Measurements from ENCODE around the gene AGXT. TPM values are rescaled to one million over a fixed set of nuclear protein-coding genes. Genes with fewer than 3 reads are reported as not detected.

Gene AGXT
- total RNA-seq, 1 experiment from 2014 or later: 0.36 TPM

DNA sequence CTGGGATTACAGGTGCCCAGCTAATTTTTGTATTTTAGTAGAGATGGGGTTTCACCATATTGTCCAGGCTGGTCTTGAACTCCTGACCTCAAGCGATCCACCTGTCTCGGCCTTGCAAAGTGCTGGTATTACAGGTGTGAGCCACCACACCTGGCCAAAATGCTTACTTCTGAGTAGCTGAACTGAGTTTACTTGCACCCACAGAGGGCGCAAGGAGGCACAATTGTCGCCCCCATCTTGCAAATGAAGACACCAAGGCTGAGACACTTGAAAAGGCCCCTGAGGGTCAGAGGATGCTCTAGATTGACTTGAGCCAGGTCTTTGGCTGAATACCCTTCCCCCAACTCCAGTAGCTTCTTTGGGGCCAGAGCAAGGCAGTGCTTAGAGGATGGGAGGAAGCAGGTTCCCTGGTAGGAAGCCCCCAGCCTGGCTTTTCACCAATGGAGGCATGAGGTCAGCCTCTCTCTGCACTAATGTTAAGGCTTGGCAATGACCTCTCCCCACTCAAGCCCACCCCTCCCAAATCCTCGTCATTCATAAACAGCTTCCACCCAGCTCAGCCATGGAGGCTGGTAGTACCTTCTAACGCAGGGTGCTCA, 34.1 kb upstream of the AGXT start:
- in situ Hi-C loops (cut with HindIII; ENCODE audit: low pct_unique_long_range_greater_than_20kb, low sequenced_read_pairs): no loop called here
- no TSS peak for BruUV-seq (replicated peaks)
- ChIA-PET POLR2A (no interaction called here), CTCF (no interaction called here)
- no peak for ATAC-seq
- H3K4me1 ChIP-seq (ENCODE audit: control insufficient read depth, insufficient read depth, low read length): peaks cover 6% of the 10 kb centered on the region
- intact Hi-C loops (cut with micrococcal nuclease; ENCODE audit: unreplicated experiment): no loop called here
- no peak for DNase-seq (ENCODE audit: low read depth, low spot score)
- H3K9me3 ChIP-seq (ENCODE audit: control insufficient read depth, insufficient read depth, low read depth, low read length): no peaks in the 10 kb centered on the region
- H3K27me3 ChIP-seq (ENCODE audit: control insufficient read depth, insufficient read depth, low read length): peaks cover under 1% of the 10 kb centered on the region; the same call in 1 of the 2 replicates
- H3K36me3 ChIP-seq (ENCODE audit: control insufficient read depth, insufficient read depth, low read length): no peaks in the 10 kb centered on the region
- H3K4me3 ChIP-seq (ENCODE audit: low read depth in 2 of 2, low read length in 2 of 2): no peak overlapping the region
- TF ChIP-seq, protein P1, sequence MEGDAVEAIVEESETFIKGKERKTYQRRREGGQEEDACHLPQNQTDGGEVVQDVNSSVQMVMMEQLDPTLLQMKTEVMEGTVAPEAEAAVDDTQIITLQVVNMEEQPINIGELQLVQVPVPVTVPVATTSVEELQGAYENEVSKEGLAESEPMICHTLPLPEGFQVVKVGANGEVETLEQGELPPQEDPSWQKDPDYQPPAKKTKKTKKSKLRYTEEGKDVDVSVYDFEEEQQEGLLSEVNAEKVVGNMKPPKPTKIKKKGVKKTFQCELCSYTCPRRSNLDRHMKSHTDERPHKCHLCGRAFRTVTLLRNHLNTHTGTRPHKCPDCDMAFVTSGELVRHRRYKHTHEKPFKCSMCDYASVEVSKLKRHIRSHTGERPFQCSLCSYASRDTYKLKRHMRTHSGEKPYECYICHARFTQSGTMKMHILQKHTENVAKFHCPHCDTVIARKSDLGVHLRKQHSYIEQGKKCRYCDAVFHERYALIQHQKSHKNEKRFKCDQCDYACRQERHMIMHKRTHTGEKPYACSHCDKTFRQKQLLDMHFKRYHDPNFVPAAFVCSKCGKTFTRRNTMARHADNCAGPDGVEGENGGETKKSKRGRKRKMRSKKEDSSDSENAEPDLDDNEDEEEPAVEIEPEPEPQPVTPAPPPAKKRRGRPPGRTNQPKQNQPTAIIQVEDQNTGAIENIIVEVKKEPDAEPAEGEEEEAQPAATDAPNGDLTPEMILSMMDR (IDR thresholded peaks at IDR 0.05): no peak; the same call in 1 of the 2 replicates
- TF ChIP-seq TCF7L2 (IDR thresholded peaks at IDR 0.05; ENCODE audit: low read depth, low read length) (no peak), POLR2AphosphoS5 (IDR thresholded peaks at IDR 0.05; ENCODE audit: low read depth, low read length) (no peak), SIN3A (IDR thresholded peaks at IDR 0.05; ENCODE audit: borderline replicate concordance, insufficient read depth, low read depth, low read length) (no peak)
- TF ChIP-seq, protein P2, sequence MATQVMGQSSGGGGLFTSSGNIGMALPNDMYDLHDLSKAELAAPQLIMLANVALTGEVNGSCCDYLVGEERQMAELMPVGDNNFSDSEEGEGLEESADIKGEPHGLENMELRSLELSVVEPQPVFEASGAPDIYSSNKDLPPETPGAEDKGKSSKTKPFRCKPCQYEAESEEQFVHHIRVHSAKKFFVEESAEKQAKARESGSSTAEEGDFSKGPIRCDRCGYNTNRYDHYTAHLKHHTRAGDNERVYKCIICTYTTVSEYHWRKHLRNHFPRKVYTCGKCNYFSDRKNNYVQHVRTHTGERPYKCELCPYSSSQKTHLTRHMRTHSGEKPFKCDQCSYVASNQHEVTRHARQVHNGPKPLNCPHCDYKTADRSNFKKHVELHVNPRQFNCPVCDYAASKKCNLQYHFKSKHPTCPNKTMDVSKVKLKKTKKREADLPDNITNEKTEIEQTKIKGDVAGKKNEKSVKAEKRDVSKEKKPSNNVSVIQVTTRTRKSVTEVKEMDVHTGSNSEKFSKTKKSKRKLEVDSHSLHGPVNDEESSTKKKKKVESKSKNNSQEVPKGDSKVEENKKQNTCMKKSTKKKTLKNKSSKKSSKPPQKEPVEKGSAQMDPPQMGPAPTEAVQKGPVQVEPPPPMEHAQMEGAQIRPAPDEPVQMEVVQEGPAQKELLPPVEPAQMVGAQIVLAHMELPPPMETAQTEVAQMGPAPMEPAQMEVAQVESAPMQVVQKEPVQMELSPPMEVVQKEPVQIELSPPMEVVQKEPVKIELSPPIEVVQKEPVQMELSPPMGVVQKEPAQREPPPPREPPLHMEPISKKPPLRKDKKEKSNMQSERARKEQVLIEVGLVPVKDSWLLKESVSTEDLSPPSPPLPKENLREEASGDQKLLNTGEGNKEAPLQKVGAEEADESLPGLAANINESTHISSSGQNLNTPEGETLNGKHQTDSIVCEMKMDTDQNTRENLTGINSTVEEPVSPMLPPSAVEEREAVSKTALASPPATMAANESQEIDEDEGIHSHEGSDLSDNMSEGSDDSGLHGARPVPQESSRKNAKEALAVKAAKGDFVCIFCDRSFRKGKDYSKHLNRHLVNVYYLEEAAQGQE (IDR thresholded peaks at IDR 0.05; ENCODE audit: insufficient read depth in 1 of 2, low read depth in 2 of 2, low read length in 1 of 2): no peak
- H3K27ac ChIP-seq (ENCODE audit: low read length): no peak overlapping the region

DNA sequence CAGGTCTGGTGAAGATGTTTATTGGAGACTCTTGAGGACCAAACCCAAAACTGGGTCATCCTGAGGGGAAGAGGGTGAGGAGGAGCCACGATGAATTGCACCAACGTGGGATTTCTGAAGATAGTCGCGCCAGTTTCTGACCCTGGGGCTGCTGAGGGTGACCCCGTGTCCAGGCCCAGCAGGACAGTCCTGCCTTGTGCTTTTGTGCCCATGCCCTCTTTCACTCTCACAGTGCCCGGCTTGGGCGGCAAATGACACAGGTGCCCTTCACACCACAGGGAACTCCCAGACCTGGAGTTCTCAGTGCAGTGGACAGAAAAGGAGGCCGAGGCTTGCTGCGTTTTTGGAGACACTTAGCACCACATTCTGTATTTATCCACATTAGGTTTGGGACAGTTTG, 33.1 kb upstream of the AGXT start:
- TF ChIP-seq TCF7L2 (IDR thresholded peaks at IDR 0.05; ENCODE audit: low read depth, low read length) (no peak), SIN3A (IDR thresholded peaks at IDR 0.05; ENCODE audit: borderline replicate concordance, insufficient read depth, low read depth, low read length) (no peak), POLR2AphosphoS5 (IDR thresholded peaks at IDR 0.05; ENCODE audit: low read depth, low read length) (no peak)
- TF ChIP-seq, protein P1 (IDR thresholded peaks at IDR 0.05): no peak
- CTCF ChIA-PET: no interaction called here
- H3K4me3 ChIP-seq (ENCODE audit: low read depth in 2 of 2, low read length in 2 of 2): no peak overlapping the region
- ATAC-seq (no peak), DNase-seq (ENCODE audit: low read depth, low spot score) (no peak)
- BruUV-seq (replicated peaks): no TSS peak
- peaks cover 6% of the 10 kb centered on the region for H3K4me1 ChIP-seq (ENCODE audit: control insufficient read depth, insufficient read depth, low read length)
- H3K27me3 ChIP-seq (ENCODE audit: control insufficient read depth, insufficient read depth, low read length): no peaks in the 10 kb centered on the region
- POLR2A ChIA-PET: no interaction called here
- no peaks in the 10 kb centered on the region for H3K36me3 ChIP-seq (ENCODE audit: control insufficient read depth, insufficient read depth, low read length)
- no peak overlapping the region for H3K27ac ChIP-seq (ENCODE audit: low read length)
- H3K9me3 ChIP-seq (ENCODE audit: control insufficient read depth, insufficient read depth, low read depth, low read length): no peaks in the 10 kb centered on the region
- in situ Hi-C loops (cut with HindIII; ENCODE audit: low pct_unique_long_range_greater_than_20kb, low sequenced_read_pairs) (no loop called here), intact Hi-C loops (cut with micrococcal nuclease; ENCODE audit: unreplicated experiment) (no loop called here)
